CD4-positive, alpha-beta T cell treated with Interleukin-6 at 100 ng/mL for 8 hours (primary cell): ENCODE results near the gene PUDP.

ENCODE experiments used
- DNase-seq: peaks from one replicate; pipeline ENCODE4 v3.0.0-alpha.2; 2020; ENCODE audit warnings: mixed read lengths, low spot score

The PUDP gene

DNA sequence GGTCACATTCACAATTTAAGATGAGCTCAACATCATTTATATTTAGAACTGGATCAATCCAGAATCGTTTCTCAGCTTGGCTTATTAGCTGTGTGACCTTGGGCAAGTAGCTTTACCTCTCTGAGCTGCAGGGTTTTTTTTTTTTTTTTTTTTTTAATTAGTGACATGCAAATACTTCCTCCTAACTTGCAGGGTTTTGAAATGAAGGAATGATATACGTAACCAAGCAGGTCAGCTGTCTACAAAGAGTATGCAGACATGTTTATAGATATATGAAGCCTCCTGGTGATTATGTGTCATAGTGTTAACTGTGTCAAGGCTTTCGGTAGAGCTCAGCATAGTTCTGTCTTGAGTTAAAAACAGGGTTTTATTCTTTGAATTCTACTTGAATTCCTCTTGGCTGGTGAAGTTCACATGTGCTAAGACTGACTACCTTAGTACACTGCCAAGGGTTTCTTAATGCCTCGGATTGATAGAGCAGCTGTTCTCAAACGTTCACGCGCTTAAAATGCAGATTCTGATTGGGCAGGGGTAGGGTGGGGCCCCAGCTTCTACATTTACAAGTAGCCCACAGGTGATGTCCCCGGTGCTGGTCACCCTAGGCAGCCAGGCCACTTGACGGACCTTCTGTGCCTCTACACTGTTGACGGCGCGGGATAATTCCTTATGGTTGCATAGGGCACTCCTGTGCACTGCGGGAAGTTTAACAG lies 1.1 kb downstream of the PUDP start:
- no peak for DNase-seq

DNA sequence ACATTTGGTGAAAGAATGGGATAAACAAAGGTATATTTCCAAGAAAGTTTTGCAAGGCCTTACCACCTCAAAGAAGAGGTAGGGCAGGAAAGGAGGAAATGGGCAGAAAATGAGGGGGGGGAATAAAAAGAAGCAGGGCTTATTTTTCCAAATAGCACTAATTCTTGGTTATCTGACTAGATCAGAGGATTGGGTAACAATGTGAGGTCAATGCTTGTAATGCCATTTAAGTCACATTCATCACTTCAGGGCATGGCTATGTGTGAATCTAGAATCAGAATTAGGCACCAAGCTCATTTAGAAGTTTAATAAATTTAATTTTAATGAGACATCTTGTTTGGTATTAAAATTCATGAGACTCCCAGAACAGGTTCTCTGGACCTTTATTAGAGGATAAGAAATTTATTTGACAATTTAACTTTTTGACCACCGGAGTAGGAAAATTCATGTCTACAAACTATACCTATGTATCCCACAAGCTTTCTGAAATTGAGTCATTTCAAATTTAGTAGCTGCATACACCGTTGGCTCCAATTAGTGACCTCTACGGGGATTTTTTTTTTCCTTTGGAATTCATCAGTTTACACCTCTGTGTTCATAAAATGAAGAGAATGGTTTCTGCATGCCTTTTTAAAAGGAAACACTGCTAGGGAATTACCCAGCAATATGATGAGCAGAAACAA lies 1.8 kb downstream of the PUDP start:
- no peak for DNase-seq

DNA sequence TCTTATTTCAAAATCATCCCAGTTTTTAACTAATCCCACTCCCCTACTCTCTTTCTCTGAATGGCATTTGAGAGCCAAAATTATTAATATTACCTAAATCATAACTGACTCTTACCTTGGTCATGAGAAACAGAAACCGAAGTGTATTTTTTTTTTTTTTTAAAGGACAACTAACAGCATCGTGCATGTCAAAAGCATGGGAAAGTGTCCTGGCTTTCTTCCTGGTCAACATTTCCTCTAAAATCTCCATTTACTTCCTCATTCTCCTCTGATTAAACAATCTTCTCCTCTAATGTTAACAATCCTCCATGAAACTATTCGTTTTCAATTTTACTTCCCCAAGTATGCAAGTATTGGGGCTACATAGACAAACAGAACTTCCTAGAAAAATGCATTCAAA lies 2.5 kb downstream of the PUDP start:
- DNase-seq, result no peak

DNA sequence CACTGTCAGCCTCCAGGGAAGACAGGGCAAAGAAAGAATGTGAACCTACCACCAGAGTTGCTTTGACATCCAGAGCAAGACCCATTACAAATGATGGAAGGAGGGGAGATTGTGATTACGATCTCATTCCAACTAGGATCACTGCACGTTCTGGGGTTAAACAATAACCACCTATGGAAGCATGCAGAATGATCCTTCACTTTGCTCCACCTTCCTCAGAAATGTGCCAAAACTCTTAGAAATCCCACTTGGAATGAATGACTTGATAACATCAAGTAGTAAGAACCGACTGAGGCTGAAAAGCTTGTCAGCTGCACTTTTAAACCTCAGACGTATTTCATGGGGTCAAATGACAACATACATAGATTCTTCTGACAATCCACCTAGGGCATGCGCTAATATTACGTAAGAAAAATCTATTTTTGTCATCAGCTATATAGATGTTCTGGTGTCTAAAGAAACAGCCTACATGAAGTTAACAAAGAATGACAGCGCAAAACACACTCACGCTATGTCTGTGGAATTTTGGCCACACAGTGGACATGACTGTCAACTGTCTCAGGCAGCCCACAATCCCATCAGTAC lies 3.9 kb downstream of the PUDP start:
- no peak for DNase-seq

DNA sequence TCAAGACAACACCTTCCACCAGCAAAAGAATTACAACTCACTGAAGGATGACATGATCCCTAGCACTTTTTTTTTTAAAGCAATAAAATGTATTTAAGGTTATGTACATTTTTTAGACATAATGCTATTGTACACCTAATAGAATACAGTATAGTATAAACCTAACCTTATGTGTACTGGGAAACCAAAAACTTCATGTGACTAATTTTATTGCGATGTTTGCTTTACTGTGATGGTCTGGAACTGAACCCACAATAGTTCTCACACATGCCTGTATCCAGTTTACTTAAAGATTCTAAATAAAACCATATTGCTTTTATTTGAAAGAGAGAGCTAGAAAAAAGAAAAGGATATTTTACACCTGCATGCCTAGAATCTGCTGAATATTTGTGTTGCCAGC lies 4.9 kb downstream of the PUDP start:
- DNase-seq, result no peak

DNA sequence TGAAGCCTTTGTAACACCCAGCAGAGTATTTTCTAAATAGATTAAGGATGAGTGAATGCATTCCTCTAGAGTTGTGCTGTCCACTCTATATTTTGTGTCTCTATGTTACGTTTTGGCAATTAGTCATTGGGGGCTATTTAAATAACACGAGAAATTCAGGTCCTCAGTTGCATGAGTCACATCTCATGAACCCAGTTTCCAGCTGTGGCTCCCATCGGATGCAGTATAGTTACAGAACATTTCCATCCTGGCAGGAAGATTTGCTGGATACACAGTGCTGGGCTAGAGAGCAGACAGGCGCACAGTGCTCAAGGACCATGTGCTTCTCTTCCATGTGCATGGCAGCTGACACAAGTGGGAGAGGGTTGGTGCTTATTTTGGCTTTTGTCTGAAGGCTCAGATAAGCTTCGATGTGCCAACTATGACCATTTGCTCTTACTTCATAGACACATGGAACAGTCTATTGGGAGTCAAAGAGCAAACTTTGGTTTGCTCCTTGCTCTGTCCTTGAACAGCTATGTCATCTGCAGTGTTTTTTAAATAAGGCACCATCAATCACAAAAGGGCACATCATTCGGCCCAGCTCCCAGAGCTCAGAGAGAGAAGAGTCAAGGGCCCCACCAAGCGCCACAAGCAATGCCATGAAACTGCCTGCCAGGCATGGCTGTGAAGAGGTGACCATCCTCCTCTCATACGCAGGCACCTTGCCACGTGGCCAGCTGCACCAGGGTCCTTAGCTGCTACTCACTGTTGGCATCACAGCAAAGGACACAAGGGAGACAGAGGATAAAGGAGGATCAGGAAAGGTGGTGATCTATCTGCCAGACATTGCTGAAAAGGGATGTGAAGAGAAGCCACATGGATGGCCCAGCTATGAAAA lies 8.5 kb downstream of the PUDP start:
- no peak for DNase-seq

DNA sequence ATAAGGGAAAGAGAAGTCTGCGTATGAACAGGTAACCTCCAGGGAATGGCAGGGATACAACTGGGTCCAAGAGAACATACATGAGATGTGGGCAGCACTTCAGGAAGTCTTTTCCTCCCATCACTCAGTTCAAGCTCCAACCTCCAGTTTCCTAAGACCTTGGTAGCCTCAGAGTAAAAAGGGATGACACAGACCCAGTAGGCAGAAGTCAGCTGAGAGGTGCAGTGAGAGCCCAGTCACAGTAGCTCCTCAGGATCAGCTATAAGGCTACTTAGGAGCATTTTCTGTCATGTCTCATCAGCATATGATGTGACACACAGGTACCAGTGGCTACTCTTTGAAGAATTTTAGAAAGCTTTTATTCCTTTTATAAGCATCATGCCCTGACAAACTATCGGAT lies 13.0 kb downstream of the PUDP start:
- no peak for DNase-seq

DNA sequence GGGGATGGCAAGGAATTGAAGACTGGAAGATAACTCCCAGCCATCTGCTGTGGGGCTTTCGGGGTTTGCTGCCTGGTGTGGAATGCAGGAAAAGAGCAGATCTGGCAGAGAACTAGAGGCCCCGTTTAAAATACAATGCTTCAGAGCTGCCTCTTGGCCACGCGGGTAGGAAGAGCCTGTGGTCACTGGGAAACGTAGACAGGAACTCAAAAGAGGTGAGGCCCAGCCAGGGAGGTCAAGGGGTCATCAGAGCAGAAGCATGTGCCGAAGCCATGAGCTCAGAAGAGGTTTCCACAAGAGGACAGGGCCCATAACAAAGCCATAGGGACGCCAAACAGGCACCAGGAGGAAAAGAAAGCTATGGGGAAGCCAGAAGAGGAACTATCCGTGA lies 14.9 kb downstream of the PUDP start:
- no peak for DNase-seq

DNA sequence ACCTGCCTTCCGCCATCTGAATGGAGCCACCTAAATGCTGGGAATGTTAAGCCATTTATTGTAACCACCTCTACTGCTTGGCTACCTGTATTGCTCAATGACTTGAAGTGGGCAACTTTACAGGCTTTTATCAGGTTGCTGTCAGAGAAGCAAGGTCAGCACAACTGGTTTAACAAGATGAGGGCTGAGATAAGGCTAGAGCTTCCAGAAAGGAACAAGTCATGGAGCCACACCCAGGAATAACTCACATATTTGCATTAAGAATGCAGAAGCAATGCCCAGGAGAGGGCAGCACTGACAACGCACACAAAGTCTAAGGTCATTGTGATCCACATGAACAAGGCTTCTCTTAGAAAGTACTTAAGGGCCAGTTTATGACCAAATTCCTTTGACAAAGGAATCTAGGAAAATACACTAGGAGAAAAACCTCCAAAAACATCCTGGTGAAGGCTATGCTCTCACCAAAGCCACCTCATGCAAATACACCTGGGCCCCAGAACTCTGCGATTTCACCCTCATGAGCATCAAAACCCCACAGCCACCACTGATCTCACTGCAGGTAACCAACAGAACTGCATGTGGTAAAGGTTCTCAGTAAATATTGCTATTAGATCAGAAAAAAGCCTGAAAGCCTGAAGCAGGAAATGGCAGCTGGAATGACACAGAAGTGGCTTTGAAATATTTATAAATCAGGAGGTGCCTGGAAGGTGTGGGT lies 15.5 kb downstream of the PUDP start:
- peak; percentile 14 for DNase-seq

DNA sequence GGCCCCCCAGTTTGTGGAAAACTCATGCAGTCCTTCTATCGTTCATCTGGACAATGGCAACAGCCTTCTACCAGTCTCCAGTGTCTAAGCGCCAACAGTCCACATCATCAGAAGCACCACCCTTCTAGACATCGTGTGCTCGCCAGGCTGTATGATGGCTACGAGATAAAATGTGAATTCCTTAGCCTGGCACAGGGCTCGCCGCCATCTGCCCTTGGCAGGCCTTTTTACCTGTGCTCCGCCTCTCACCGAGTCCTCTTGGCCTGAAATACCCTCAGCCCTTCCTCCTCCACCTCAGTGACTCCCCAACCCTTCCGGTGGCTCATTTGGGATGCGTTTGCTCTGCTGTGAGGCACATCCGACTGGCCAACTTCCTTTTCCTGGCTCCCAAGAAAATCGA lies 16.3 kb downstream of the PUDP start:
- DNase-seq, result no peak

DNA sequence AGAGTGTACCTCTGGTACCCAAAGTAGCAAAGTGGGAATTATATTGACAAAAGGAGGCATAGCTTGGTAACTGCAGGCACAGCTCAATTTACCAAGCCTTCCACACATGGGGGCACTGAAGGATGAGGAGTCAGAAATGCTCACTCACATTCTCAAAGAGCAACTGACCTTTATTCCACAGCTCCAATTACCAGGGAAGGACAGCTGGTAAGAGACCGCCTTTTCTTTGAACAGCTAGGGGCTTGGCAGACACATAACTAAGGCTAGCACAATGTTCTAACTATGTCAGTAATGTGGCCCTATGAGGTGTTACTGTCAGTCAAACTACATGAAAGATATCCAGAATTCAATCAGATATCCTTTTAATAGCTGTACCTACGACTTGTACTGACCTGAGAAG lies 20.9 kb downstream of the PUDP start:
- DNase-seq, result no peak

DNA sequence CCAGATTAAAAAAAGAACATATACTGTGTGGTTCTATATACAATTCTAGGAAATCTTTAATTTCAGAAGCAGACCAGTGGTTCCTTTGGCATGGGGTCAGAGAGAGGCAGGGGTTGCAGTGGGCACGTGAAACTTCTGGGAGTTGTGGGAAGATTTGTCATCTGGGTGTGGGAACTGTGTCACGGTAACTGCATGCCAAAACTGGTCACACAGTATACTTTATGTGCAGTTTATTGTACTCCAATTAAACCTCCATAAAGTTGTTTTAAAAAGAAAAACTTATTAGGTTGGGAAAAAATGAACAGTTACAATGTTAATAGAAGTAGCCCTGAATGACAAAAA lies 27.1 kb downstream of the PUDP start:
- no peak for DNase-seq

DNA sequence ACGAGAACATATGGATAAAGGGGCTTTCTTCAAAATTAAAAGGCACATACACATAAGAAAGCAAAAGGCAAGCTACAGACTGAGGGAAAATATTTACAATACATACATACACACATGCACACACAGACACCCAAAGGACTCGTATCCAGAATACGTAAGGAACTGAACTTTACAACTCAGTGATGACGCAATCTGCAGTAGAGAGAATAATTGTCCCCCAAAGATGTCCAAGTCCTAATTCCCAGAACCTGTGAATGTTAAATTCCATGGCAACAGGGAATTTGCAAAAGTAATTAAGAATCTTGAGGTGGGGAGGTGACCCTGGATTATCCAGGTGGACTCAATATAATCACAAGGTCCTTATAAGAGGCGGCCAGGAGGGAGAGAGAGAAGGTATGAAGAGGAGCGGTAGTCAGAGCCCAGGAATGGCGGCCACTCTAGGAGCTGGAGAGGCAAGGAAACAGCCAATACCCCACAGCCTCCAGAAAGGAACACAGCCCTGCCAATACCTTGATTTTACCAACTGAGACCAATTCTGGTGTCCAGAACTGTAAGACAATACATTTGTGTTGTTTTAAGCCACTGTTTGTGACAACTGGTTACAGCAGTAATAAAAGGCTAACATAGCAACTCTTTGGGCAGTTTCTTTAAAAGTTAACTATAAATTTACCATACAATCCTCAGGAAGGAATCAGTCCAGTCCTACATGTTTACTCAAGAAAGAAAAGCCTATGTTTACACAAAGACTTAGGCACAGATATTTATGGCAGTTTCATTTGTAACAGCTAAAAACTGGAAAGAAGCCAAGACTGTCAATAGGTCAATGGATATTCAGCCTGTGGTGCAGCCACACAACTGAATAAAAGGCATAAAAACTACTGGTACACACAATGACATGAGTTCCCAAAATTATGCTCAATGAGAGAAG lies 27.7 kb downstream of the PUDP start:
- no peak for DNase-seq

DNA sequence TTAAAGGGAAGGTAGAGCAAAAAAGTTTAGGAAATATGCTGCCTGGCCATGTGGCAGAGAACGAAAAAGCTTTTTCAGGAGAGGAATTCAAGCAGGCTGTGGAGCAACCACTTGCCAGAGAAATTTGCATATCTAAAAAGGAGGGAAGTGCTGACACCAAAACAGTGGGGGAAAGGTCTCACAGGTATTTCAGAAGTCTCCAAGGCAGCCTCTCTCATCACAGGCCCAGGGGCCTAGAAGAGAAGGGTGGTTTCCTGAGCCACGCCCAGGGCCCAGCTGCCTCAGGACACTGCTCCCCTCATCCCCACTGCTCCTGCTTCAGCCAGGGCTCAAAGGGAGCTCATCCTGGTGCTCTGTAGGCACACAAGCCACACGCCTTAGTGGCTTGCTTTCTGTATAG lies 30.4 kb downstream of the PUDP start:
- no peak for DNase-seq

DNA sequence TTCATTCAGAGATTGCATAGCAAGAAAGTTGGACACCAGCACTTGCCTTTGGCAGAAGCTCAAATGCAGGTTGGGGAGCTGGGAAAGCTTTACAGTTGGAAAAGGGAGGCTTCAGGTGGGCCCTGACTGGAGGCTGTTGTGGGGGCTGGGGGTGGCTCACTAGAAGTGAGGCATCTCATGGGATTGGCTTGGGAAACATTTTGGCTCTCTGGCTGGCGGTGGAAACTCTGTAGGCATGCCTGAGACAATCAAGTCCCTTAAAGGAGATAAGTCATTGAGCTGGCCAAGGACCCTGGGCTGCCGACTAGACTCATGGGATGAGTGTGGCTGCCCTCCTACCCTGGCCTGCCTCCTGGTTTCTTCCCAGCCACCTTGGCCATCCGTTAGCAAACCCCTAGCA lies 31.9 kb downstream of the PUDP start:
- DNase-seq, result no peak

DNA sequence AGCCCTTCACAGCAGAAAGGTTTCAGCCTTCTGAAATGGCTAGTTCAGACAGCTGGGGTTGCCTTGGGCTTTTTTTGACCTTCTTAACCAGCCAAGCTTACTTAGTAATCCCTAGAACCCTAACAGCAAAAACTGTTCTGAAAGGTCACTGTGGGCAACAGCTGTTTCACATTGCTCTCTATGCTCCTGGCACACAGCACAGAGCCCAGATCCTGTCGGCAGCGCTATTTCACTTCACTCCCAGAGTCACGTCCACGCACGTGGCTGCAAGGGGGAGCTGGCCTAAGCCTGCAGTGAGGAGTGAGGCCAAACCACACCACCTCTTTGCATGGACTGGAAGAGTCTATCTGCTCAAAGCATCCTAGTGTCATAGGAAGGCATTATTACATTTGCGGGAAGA lies 32.4 kb downstream of the PUDP start:
- no peak for DNase-seq

DNA sequence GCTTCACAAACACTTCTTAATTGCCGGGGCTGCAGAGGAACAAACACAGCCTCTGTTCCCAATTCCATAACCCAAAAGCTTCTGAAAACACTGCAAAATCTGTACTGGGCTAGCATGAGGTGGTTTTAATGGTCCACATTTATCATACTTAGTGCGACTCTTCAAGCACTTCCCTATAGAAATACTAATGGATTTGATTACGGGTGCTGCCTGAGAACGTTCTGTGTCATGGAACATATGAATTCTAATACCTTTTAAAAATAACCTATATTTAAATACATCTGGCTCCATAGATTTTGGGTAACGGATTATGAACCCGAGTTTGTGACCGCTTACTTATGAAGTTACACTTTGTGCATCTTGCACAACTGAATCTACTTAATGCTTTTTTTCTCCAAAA lies 35.9 kb downstream of the PUDP start:
- no peak for DNase-seq

DNA sequence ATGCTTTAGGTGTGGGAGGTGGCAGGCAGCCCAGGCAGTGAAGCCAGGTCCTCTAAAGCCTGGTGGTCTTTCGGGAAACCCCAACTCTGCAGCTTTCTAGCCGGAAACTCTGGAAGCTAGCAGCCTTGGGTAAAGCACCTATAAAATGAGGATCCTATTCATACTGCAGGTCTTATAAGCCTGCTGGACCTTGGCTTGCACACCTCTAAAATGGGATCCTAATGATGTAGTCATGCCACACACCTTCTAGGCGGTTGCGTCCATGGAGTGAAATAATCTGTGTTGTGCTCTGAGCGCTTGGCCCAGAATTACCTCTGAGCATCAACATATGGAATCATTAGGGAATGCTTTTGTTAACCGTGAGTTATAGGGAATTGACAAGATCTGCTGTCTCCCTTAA lies 36.4 kb downstream of the PUDP start:
- DNase-seq, result no peak

DNA sequence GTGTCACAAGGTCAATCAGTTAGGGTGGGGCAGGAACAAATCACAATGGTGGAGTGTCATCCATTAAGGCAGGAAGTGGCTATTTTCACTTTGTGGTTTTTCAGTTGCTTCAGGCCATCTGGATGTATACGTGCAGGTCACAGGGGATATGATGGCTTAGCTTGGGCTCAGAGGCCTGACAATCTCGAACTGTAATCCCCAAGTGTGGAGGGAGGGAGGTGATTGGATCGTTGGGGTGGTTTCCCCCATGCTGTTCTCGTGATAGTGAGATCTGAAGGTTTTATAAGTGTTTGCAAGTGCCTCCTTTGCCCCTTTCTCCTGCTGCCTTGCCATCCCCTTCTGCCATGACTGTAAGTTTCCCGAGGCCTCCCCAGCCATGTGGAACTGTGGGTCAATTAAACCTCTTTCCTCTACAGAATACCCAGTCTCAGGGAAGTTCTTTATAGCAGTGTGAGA lies 37.1 kb downstream of the PUDP start:
- no peak for DNase-seq

DNA sequence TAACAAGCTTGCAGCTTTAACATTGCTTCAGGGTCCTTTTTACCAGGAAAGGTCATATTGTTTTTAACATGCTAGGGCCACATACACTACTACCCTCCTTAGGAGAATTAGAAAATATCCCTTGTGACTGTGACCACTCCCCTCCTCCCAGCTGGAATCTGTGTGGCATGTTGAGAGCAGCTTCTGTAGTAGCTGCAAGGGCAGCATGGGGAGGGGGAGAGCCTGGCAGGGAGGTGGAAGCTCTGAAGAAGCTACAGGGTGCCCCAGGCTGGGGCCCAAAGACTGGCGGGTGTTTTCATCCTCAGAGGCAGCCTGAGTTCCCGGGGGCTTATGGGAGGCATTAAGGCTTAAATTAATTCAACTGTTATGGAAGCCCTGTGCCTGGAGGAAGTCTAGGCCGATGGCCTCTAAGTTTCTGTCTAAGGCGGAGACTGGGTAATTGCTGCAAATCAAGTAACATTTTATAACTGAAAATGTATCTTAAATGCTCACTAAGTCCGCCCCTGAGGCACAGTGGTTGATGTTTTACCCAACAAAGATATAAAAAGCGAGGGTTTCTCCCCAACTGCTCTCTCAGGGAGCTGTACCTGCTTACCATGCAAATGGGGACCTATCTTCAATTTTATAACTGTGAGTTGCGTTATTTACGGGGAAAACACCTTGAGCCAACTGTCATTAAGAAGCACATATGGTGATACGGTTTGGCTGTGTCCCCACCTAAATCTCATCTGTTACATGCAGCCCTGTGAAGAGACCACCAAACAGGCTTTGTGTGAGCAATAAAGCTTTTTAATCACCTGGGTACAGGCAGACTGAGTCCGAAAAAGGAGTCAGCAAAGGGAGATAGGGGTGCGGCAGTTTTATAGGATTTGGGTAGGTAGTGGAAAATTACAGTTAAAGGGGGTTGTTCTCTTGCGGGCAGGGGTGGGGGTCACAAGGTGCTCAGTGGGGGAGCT lies 37.8 kb downstream of the PUDP start:
- DNase-seq, result no peak
